Activated CD4-positive, alpha-beta memory T cell treated with anti-CD3 and anti-CD28 coated beads, Interleukin-2, amount 10 ng/mL, durations not matched to agents 7 days and 5 days (primary cell): ENCODE results near the gene VSIR. TPM values are rescaled to one million over a fixed set of nuclear protein-coding genes. Genes with fewer than 3 reads are reported as not detected.

Experiments
- CTCF ChIA-PET: fragments of 350-600 bp; sonication (Branson Sonifier 250); formaldehyde crosslinking; loops from one replicate; lab custom pipeline; 2021; ENCODE audit warnings: antibody characterized with exemption, inconsistent platforms; lab: Charles Lee
- POLR2A ChIA-PET: fragments of 350-600 bp; sonication (Branson Sonifier 250); formaldehyde crosslinking; loops from one replicate; lab custom pipeline; 2021; ENCODE audit warnings: antibody characterized with exemption; lab: Charles Lee
- DNase-seq: peaks from one replicate; pipeline ENCODE4 v3.0.0-alpha.2; 2020
- H3K27ac Mint-ChIP-seq: one replicate; pipeline ENCODE4 v1.8.0; 2021; ENCODE audit warnings: mild to moderate bottlenecking, mixed read lengths
- H3K27me3 Mint-ChIP-seq: one replicate; pipeline ENCODE4 v1.8.0; 2021; ENCODE audit warnings: mixed read lengths
- H3K36me3 Mint-ChIP-seq: one replicate; pipeline ENCODE4 v1.8.0; 2021; ENCODE audit warnings: low read depth, mixed read lengths
- H3K4me1 Mint-ChIP-seq: one replicate; pipeline ENCODE4 v1.8.0; 2021; ENCODE audit warnings: mixed read lengths
- H3K4me3 Mint-ChIP-seq: one replicate; pipeline ENCODE4 v1.8.0; 2021; ENCODE audit warnings: mild to moderate bottlenecking, mixed read lengths
- H3K9me3 Mint-ChIP-seq: one replicate; pipeline ENCODE4 v1.8.0; 2021; ENCODE audit warnings: mixed read lengths
- total RNA-seq, 2 experiments: library from RNA; stranded (reverse); gene quantifications; one replicate each; pipeline ENCODE4 v1.2.3, GENCODE V29; 2021

The VSIR gene
- total RNA-seq, 2 experiments from 2014 or later: 109 TPM

DNA sequence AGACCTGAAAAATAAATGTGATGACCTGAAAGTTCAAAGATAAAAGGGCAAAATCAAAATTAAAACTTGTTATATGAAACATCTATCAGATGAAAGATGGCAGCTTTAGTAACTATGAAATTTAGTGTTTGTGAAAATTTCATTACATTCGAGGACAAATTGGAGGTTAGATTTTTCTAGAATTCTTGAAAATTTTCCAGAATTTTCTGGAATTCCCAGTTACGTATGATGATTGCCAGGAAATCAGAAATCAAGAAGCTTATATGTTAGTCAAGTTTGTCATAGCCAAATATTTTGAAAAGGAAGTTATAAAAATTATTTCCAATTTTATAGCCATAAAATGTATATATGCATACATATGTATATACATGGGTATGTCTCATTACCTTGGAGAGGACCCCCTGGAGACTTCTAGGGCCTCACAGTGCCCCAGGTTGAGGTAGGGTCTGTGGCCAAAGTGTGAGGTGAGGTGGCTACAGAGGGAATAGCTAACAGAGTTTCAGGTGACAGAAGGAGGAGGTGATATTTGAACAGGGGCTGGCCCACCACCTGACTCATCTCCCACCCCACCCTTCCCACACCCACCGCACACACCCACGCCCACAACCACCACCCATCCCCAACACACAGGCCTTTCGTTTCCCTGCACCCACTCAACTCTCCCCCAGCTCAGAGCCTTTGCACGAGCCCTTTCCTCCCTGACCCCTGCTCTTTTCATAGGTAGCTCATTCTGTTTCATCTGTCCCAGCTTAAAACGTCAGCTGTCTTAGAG lies 75.2 kb downstream of the VSIR start:
- Mint-ChIP-seq H3K4me3 (no peak overlapping the region), H3K36me3 (no peaks in the 10 kb centered on the region), H3K27me3 (no peaks in the 10 kb centered on the region), H3K9me3 (no peaks in the 10 kb centered on the region), H3K27ac (peak overlapping the region; percentile 66), H3K4me1 (peaks cover 65% of the 10 kb centered on the region)
- POLR2A ChIA-PET: interaction anchor here (0.9 to 7.6 kb wide), 16 partner anchors 9 to 378 kb away, joined by 3 to 57 read pairs (median 6); partner anchors contain the start of genes PSAP and VSIR
- CTCF ChIA-PET: interaction anchor here (0.6 to 10.0 kb wide), 21 partner anchors 11 to 383 kb away, joined by 3 to 160 read pairs (median 5); partner anchors contain the start of genes PSAP and VSIR
- peak; percentile 72 for DNase-seq

Other genes with a start within 250 kb of the VSIR start
- gene C10orf105, start 53.7 kb downstream of the VSIR start, total RNA-seq: under 1 TPM; 0.25 to 0.33 TPM
- 100 to 1,000 TPM; 176 to 178 TPM for gene PSAP, start 77.7 kb upstream of the VSIR start, total RNA-seq
- under 1 TPM; 0.03 to 0.05 TPM for gene CHST3, start 190.9 kb upstream of the VSIR start, total RNA-seq